Karpas-422 (cell line): ENCODE data around the gene CDC37. TPM values are rescaled to one million over a fixed set of nuclear protein-coding genes. Genes with fewer than 3 reads are reported as not detected.

Experiments
- DNase-seq: peaks from one replicate; pipeline ENCODE4 v3.0.0-alpha.2; 2015
- H2AFZ ChIP-seq: fragments of 200-600 bp; sonication (generic); 2 replicates; pipeline ENCODE4 v1.6.1; 2014; ENCODE audit warnings: antibody characterized with exemption, low read length, mixed read lengths
- H3K27ac ChIP-seq: fragments of 200-600 bp; sonication (generic); 2 replicates; pipeline ENCODE4 v1.5.1; 2014; ENCODE audit warnings: mild to moderate bottlenecking, low read length, moderate library complexity
- H3K27me3 ChIP-seq: fragments of 200-600 bp; sonication (generic); 2 replicates; pipeline ENCODE4 v1.6.1; 2014; ENCODE audit warnings: low read length, mixed read lengths
- H3K36me3 ChIP-seq: fragments of 200-600 bp; sonication (generic); 2 replicates; pipeline ENCODE4 v1.6.1; 2014; ENCODE audit warnings: low read length, mixed read lengths; ENCODE audit not compliant: insufficient read depth
- H3K4me1 ChIP-seq: fragments of 200-600 bp; sonication (generic); 2 replicates; pipeline ENCODE4 v1.6.1; 2014; ENCODE audit warnings: mild to moderate bottlenecking, low read length, mixed read lengths
- H3K4me2 ChIP-seq: fragments of 200-600 bp; sonication (generic); 2 replicates; pipeline ENCODE4 v1.6.1; 2014; ENCODE audit warnings: low read length, low read depth, mild to moderate bottlenecking; ENCODE audit not compliant: poor library complexity, severe bottlenecking
- H3K4me3 ChIP-seq: fragments of 200-600 bp; sonication (generic); 2 replicates; pipeline ENCODE4 v1.5.1; 2014; ENCODE audit warnings: mild to moderate bottlenecking, antibody characterized with exemption, low read length, mixed read lengths
- H3K79me2 ChIP-seq: fragments of 200-600 bp; sonication (generic); 2 replicates; pipeline ENCODE4 v1.6.1; 2014; ENCODE audit warnings: mild to moderate bottlenecking, low read length, mixed read lengths
- H3K9ac ChIP-seq: fragments of 200-600 bp; sonication (generic); 2 replicates; pipeline ENCODE4 v1.6.0; 2014; ENCODE audit warnings: low read length
- H3K9me2 ChIP-seq: fragments of 200-600 bp; sonication (generic), shearing (Covaris generic); replicated peaks from 2 replicates; pipeline ENCODE4 v1.6.0; 2014; ENCODE audit warnings: mild to moderate bottlenecking, low read length, moderate library complexity; ENCODE audit not compliant: insufficient read depth
- H3K9me3 ChIP-seq: fragments of 300-700, 200-600 bp; sonication (generic); 2 replicates; pipeline ENCODE4 v1.6.1; 2014; ENCODE audit warnings: low read length, mixed read lengths
- H4K20me1 ChIP-seq: fragments of 200-600 bp; sonication (generic); 2 replicates; pipeline ENCODE4 v1.6.1; 2014; ENCODE audit warnings: mild to moderate bottlenecking, antibody characterized with exemption, low read length, low read depth; ENCODE audit not compliant: insufficient read depth
- total RNA-seq: library from RNA; depleted of rRNA; stranded (reverse); fragments of >200 nt; shearing (Covaris generic); gene quantifications from 2 replicates; pipeline ENCODE4 v1.2.3, GENCODE V29; 2014; ENCODE audit warnings: low replicate concordance

CDC37 gene
- total RNA-seq, 1 experiment from 2014 or later, result 86.3 TPM

DNA sequence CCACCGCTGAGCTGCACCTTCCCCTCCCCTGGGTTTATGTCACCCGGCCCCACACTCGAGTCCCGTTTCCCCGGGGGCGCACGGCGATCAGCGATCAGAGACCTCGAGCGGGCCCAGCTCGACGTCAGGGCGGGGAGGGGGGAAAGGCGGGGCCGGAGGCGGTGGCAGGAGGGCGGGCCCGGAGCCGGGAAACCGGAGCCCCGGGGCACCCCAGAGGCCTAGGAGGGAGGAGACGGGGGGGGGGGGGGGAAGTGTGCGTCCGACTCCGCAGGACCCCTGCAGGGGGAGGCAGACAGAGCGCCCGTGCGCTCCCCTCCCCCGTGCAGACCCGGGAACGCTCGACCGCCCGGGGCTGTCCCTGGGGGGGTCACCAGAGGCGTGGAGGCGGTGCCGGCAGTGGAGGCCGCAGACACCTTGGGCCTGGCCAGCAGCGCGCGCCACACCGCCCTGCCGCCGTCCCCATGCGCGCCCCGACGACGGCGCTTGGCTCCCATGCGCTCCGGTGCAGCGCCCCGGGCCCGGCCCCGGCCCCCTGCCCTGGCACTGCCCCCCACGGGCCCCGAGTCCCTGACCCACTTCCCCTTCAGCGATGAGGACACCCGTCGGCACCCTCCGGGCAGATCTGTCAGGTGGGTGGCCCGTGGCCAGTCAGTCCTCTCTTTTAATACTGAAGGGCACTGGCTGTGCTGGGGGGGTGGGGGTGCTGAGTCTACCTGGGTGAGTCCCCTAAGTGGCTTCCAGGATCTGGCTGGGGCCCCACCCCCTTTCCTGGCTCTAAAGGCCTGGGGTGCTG, 28.8 kb upstream of the CDC37 start:
- 0 out of 2 replicates have a peak, but pooled peaks cover 3% of the 10 kb centered on the region for H4K20me1 ChIP-seq
- H3K9me3 ChIP-seq, result no peaks in the 10 kb centered on the region
- H3K9ac ChIP-seq, result peak overlapping the region; percentile 53
- DNase-seq, result peak; percentile 73
- H3K9me2 ChIP-seq, result no peaks in the 10 kb centered on the region
- H3K79me2 ChIP-seq, result no peaks in the 10 kb centered on the region
- H3K4me2 ChIP-seq, result peak overlapping the region; percentile 71
- H3K4me1 ChIP-seq, result peaks cover 18% of the 10 kb centered on the region
- peak overlapping the region; percentile 71; the same call in 1 of the 2 replicates for H2AFZ ChIP-seq
- no peak overlapping the region for H3K27ac ChIP-seq
- no peaks in the 10 kb centered on the region for H3K27me3 ChIP-seq
- H3K4me3 ChIP-seq, result peak overlapping the region; percentile 66
- H3K36me3 ChIP-seq, result no peaks in the 10 kb centered on the region

DNA sequence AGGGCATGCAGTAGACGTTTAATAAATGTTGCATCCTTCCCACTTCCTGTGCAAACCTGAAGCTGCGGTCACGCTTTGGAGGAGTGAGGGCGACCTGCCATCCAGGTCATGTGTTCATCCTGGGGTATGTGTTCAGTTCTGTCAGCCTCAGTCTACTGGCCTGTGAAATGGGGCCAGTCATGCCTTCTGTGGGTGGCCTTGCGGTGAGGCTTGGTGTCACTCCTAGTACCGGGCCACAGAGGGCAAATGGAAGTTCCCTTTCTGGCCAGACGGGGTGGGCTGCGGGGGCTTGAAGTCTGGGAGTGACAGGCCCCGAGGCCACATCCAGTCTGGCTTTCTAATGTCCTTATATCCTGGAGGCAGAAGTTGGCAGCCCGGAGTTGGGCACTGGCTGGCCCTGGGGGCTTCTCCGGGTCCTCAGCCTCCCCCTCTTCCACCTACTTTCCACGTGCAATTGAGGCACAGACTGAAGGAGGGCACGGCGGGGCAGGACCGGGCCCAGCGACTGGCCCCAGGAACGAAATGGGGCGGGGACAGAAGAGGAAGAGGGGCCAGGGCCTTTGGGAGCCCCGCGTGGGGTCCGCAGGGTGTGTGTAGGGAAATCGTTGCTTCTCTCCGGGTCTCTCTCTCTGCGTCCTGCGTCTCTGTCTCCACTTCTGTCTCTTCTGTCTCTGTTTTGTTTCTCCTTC, 28.1 kb upstream of the CDC37 start:
- H3K79me2 ChIP-seq, result no peaks in the 10 kb centered on the region
- H3K27ac ChIP-seq, result no peak overlapping the region
- H3K9ac ChIP-seq, result peak overlapping the region; percentile 53
- peak overlapping the region; percentile 71 for H3K4me2 ChIP-seq
- peaks cover 18% of the 10 kb centered on the region for H3K4me1 ChIP-seq
- 0 out of 2 replicates have a peak, but pooled peaks cover 3% of the 10 kb centered on the region for H4K20me1 ChIP-seq
- H2AFZ ChIP-seq, result 0 out of 2 replicates have a peak overlapping the region, but pooled peaks have one; percentile 62
- no peaks in the 10 kb centered on the region for H3K9me3 ChIP-seq
- H3K4me3 ChIP-seq, result peak overlapping the region; percentile 66
- H3K9me2 ChIP-seq, result no peaks in the 10 kb centered on the region
- DNase-seq, result peak; percentile 62
- H3K27me3 ChIP-seq, result no peaks in the 10 kb centered on the region
- H3K36me3 ChIP-seq, result no peaks in the 10 kb centered on the region

DNA sequence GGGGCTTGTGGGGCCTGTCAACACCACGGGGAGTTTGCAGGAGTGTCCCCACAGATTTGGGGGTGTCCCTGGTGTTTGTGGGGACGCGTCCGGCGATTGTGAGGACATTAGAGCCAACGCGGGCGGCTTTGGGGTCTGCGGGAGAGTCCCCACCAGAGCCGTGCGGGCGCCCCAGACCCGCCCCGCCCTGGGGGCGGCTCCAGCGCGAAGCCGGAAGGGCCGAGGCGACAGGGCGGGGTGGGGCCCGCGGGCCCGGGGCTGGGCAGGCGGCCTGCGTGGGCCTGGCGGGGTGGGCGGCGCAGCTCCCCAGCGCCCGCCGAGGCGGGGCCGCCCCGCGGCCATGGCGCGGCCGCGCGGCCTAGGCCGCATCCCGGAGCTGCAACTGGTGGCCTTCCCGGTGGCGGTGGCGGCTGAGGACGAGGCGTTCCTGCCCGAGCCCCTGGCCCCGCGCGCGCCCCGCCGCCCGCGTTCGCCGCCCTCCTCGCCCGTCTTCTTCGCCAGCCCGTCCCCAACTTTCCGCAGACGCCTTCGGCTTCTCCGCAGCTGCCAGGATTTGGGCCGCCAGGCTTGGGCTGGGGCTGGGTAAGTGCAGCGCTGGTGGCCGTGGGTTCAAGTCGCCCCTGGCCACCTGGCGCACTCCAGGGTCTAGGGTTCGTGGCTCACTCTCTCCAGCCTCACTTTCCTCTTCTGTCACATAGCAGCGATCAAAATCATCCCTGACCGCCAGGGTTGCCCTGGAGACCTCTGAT, 27.3 kb upstream of the CDC37 start:
- Histone ChIP-seq H2AFZ (peak overlapping the region; percentile 62; the same call in 1 of the 2 replicates), H3K27ac (no peak overlapping the region), H3K4me3 (peak overlapping the region; percentile 66), H3K4me2 (peak overlapping the region; percentile 71), H3K36me3 (no peaks in the 10 kb centered on the region), H3K9me3 (no peaks in the 10 kb centered on the region), H3K79me2 (no peaks in the 10 kb centered on the region), H3K9me2 (no peaks in the 10 kb centered on the region), H4K20me1 (0 out of 2 replicates have a peak, but pooled peaks cover 3% of the 10 kb centered on the region), H3K9ac (peak overlapping the region; percentile 53), H3K27me3 (no peaks in the 10 kb centered on the region), H3K4me1 (peaks cover 18% of the 10 kb centered on the region)
- DNase-seq, result no peak

DNA sequence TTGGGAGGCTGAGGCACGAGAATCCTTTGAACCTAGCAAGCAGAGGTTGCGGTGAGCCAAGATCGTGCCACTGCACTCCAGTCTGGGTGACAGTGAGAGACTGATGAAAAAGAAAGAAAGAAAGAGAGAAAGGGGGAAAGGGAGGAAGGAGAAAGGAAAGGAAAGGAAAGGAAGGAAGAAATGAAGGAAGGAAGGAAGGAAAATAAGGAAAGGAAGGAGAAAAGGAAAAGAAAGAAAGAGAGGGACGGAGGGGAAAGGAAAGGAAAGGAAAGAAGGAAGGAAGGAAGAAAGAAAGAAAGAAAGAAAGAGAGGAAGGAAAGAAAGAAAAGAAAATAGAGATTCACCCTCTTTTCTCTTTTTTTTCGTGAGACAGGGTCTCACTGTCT, 25.6 kb upstream of the CDC37 start:
- Histone ChIP-seq H3K36me3 (no peaks in the 10 kb centered on the region), H4K20me1 (0 out of 2 replicates have a peak, but pooled peaks cover 3% of the 10 kb centered on the region), H3K79me2 (no peaks in the 10 kb centered on the region), H3K9ac (no peak overlapping the region), H2AFZ (no peak overlapping the region), H3K9me3 (no peaks in the 10 kb centered on the region), H3K4me2 (no peak overlapping the region), H3K4me1 (peaks cover 34% of the 10 kb centered on the region), H3K27ac (no peak overlapping the region), H3K4me3 (no peak overlapping the region), H3K27me3 (no peaks in the 10 kb centered on the region; the same call in 1 of the 2 replicates), H3K9me2 (no peaks in the 10 kb centered on the region)
- DNase-seq, result no peak

DNA sequence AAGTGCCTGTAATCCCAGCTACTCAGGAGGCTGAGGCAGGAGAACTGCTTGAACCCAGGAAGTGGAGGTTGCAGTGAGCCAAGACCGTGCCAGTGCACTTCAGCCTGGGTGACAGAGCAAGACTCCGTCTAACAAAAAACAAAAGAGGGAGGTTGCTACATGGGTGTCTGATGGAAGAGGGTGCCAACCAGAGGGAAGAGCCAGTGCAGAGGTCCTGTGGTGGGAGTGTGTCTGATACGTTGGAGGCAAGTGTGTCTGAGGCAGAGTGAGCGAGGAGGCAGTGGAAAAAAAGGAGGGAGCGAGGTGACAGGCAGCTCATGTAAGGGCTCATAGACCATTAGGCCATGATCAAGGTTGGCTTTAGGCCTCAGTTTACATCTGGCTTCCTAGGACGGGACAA, 23.8 kb upstream of the CDC37 start:
- no peaks in the 10 kb centered on the region for H3K9me2 ChIP-seq
- H3K27ac ChIP-seq, result no peak overlapping the region
- no peaks in the 10 kb centered on the region for H3K36me3 ChIP-seq
- DNase-seq, result no peak
- no peak overlapping the region for H3K4me2 ChIP-seq
- H3K4me1 ChIP-seq, result peaks cover 30% of the 10 kb centered on the region
- H4K20me1 ChIP-seq, result no peaks in the 10 kb centered on the region
- H3K27me3 ChIP-seq, result no peaks in the 10 kb centered on the region; the same call in 1 of the 2 replicates
- H3K4me3 ChIP-seq, result no peak overlapping the region
- H3K79me2 ChIP-seq, result no peaks in the 10 kb centered on the region
- H3K9me3 ChIP-seq, result no peaks in the 10 kb centered on the region
- no peak overlapping the region for H2AFZ ChIP-seq
- no peak overlapping the region for H3K9ac ChIP-seq

DNA sequence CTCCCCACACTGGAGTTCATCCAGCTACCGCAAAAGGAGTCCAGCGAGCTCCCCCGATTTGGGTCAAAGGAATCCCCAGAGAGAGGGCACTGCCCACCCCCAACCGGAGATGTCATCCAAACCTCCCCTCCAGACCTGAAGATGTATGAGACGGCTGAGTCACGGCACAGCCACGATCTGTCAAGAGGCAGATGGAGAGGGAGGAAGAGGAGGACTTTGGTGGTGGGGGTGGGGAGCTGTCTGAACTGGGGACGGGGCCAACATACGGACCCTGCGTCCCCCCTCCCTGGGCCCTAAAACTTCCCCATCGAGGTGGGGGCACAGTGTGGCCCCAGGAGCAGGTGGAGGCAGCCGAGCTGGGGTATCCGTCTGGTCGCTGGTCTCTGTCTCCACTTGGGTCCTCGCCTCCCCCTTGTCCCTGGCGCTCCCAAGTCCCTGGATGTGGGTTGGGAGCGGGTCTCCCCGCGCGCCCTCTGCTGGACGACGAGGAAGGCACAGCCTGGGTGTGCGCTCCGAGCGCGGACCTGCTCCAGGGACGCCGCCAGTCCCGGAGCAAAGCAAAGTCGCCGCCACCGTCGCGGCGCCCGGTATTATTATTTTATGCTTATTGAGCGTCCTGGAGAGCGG, 20.8 kb upstream of the CDC37 start:
- no peaks in the 10 kb centered on the region for H3K36me3 ChIP-seq
- no peaks in the 10 kb centered on the region for H4K20me1 ChIP-seq
- H3K9ac ChIP-seq, result peak overlapping the region; percentile 54
- DNase-seq, result peak; percentile 84
- H3K9me2 ChIP-seq, result no peaks in the 10 kb centered on the region
- no peak overlapping the region for H3K27ac ChIP-seq
- no peaks in the 10 kb centered on the region for H3K9me3 ChIP-seq
- no peaks in the 10 kb centered on the region; the same call in 1 of the 2 replicates for H3K27me3 ChIP-seq
- peaks cover 31% of the 10 kb centered on the region for H3K4me1 ChIP-seq
- H3K79me2 ChIP-seq, result no peaks in the 10 kb centered on the region
- peak overlapping the region; percentile 62 for H2AFZ ChIP-seq
- H3K4me2 ChIP-seq, result peak overlapping the region; percentile 72
- H3K4me3 ChIP-seq, result peak overlapping the region; percentile 62

DNA sequence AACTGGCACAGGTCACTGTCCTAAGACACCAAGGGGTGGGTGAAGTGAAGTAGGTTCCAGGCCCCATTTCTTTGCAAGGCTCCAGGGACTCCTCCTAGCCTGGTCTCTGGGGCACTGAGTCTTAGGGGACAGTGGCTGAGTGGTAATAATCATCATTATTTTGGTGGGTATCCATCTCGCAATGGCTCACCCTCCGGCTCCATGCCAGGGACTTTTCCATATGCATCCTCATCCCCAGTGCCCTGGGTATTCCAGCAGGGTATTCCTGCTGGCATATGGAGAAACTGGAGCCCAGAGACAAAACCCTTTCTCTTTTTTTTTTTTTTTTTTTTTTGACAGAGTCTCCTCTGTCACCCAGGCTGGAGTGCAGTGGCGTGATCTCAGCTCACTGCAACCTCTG, 19.5 kb upstream of the CDC37 start:
- H4K20me1 ChIP-seq, result no peaks in the 10 kb centered on the region
- H3K27ac ChIP-seq, result no peak overlapping the region
- H3K4me1 ChIP-seq, result peaks cover 44% of the 10 kb centered on the region
- no peaks in the 10 kb centered on the region for H3K9me3 ChIP-seq
- DNase-seq, result no peak
- no peak overlapping the region for H3K9ac ChIP-seq
- no peak overlapping the region for H3K4me3 ChIP-seq
- no peaks in the 10 kb centered on the region for H3K9me2 ChIP-seq
- no peaks in the 10 kb centered on the region; the same call in 1 of the 2 replicates for H3K27me3 ChIP-seq
- H2AFZ ChIP-seq, result no peak overlapping the region
- no peaks in the 10 kb centered on the region for H3K36me3 ChIP-seq
- H3K4me2 ChIP-seq, result no peak overlapping the region
- no peaks in the 10 kb centered on the region for H3K79me2 ChIP-seq
